Breast epithelium (tissue), 4 donors: ENCODE results near the gene MCM3. TPM values are rescaled to one million over a fixed set of nuclear protein-coding genes. Genes with fewer than 3 reads are reported as not detected.

Experiments
- DNase-seq, 2 donors: peaks; one replicate each; pipeline ENCODE4 v3.0.0-alpha.2; 2019; ENCODE audit warnings: low spot score in 2 of 2
- H3K27ac ChIP-seq, 2 donors: fragments of 200-600 bp; sonication (generic) in 1 of 2; one replicate each; pipeline ENCODE4 v1.5.1; 2016 to 2019; ENCODE audit warnings: mild to moderate bottlenecking in 1 of 2
- H3K27me3 ChIP-seq, 2 donors: fragments of 200-600 bp; sonication (generic) in 1 of 2; one replicate each; pipeline versions ENCODE4 v1.5.1 to v1.6.0; 2017 to 2019; ENCODE audit warnings: control low read depth in 1 of 2, mild to moderate bottlenecking in 1 of 2
- H3K36me3 ChIP-seq: fragments of 200-600 bp; one replicate; pipeline ENCODE4 v1.5.1; 2019
- H3K4me1 ChIP-seq, 2 donors: fragments of 200-600 bp; sonication (generic); one replicate each; pipeline ENCODE4 v1.5.1; 2016 to 2019; ENCODE audit warnings: control low read depth in 1 of 2
- H3K4me3 ChIP-seq, 3 donors: fragments of 200-600 bp; sonication (generic); 1 replicate in 2 of 3; 2 replicates in 1 of 3; pipeline ENCODE4 v1.5.1; 2016 to 2019; ENCODE audit warnings: mild to moderate bottlenecking in 3 of 3, moderate library complexity in 2 of 3
- H3K9me3 ChIP-seq, 2 donors: fragments of 200-600 bp; sonication (generic) in 1 of 2; one replicate each; pipeline ENCODE4 v1.5.1; 2016 to 2019; ENCODE audit warnings: control low read depth in 1 of 2
- CTCF ChIP-seq, 3 donors: fragments of 450-650 bp; IDR thresholded peaks; one replicate each; pipeline ENCODE4 v1.5.1; 2016 to 2017; ENCODE audit warnings: antibody characterized with exemption in 3 of 3, mild to moderate bottlenecking in 3 of 3, moderate library complexity in 3 of 3
- POLR2A ChIP-seq: fragments of 450-650 bp; IDR thresholded peaks from one replicate; pipeline ENCODE4 v1.6.1; 2016; ENCODE audit warnings: antibody characterized with exemption, mild to moderate bottlenecking, moderate library complexity
- POLR2AphosphoS5 ChIP-seq, 3 donors: sonication (generic); formaldehyde crosslinking; IDR thresholded peaks; one replicate each; pipeline ENCODE4 v1.6.1; 2017; ENCODE audit warnings: antibody characterized with exemption in 3 of 3
- intact Hi-C: fragments of 100-400 bp; cut with DNase I; formaldehyde crosslinking; loops from one replicate; pipeline ENCODE4 v1.15.1; 2023; ENCODE audit warnings: low total_unique reads
- total RNA-seq, 3 donors: library from RNA; depleted of rRNA; stranded (reverse); fragments of >200 nt; gene quantifications; one replicate each; pipeline ENCODE4 v1.1.0, GENCODE V29; 2016

MCM3 gene
- total RNA-seq: 10 to 100 TPM; 31.2 to 44.5 (median 43.3) TPM

GRCh38 chr6:52284460-52285176, at the start of gene MCM3:
MCM3 (minus strand) TSS chr6:52284742; CDS start chr6:52284674, 68 bp downstream.
- Histone ChIP-seq H3K27me3 (no peaks in the 10 kb centered on the region), H3K36me3 (no peaks in the 10 kb centered on the region), H3K9me3 (no peaks in the 10 kb centered on the region), H3K4me1 (peaks cover 0 to 9% of the 10 kb centered on the region in 2 donors), H3K27ac (peak within 1 kb of the TSS; percentile 60 to 85), H3K4me3 (peak within 1 kb of the TSS; percentile 77 to 91 (median 91))
- TF ChIP-seq POLR2A: no peak
- TF ChIP-seq POLR2AphosphoS5 (IDR thresholded peaks at IDR 0.05): peak; percentile 46 to 70 (median 70)
- TF ChIP-seq CTCF (IDR thresholded peaks at IDR 0.05): peak in 2 of 3 donors; percentile 8 to 36
- intact Hi-C loops: no loop called here
- peak; percentile 96 to 98 for DNase-seq

GRCh38 chr6:52333840-52334200, 49.3 kb upstream of the MCM3 start:
- Histone ChIP-seq H3K27me3 (no peaks in the 10 kb centered on the region), H3K36me3 (no peaks in the 10 kb centered on the region), H3K9me3 (no peaks in the 10 kb centered on the region), H3K27ac (no peak overlapping the region), H3K4me1 (no peaks in the 10 kb centered on the region), H3K4me3 (no peak overlapping the region)
- intact Hi-C loops: no loop called here
- no peak for DNase-seq
- TF ChIP-seq CTCF (IDR thresholded peaks at IDR 0.05) (no peak), POLR2A (no peak), POLR2AphosphoS5 (IDR thresholded peaks at IDR 0.05) (no peak)

- Histone ChIP-seq H3K4me3 (no peak overlapping the region), H3K36me3 (no peaks in the 10 kb centered on the region), H3K9me3 (no peaks in the 10 kb centered on the region), H3K27ac (no peak overlapping the region), H3K27me3 (no peaks in the 10 kb centered on the region), H3K4me1 (no peaks in the 10 kb centered on the region)
- intact Hi-C loops: no loop called here
- TF ChIP-seq POLR2A (no peak), CTCF (IDR thresholded peaks at IDR 0.05) (no peak), POLR2AphosphoS5 (IDR thresholded peaks at IDR 0.05) (no peak)
- no peak for DNase-seq
These were observed 47.4 kb upstream of the MCM3 start for GRCh38 chr6:52331793-52332457.

GRCh38 chr6:52330470-52330869, 45.9 kb upstream of the MCM3 start:
- Histone ChIP-seq H3K36me3 (no peaks in the 10 kb centered on the region), H3K27ac (no peak overlapping the region), H3K4me1 (no peaks in the 10 kb centered on the region), H3K27me3 (no peaks in the 10 kb centered on the region), H3K9me3 (no peaks in the 10 kb centered on the region), H3K4me3 (no peak overlapping the region)
- TF ChIP-seq CTCF (IDR thresholded peaks at IDR 0.05): no peak
- intact Hi-C loops: no loop called here
- no peak for DNase-seq

GRCh38 chr6:52328729-52329128, 44.2 kb upstream of the MCM3 start:
- intact Hi-C loops: loop anchor here (2.0 kb wide), 1 partner anchor 18 kb away; no protein-coding TSS in a partner anchor
- Histone ChIP-seq H3K27me3 (no peaks in the 10 kb centered on the region), H3K4me3 (no peak overlapping the region), H3K9me3 (no peaks in the 10 kb centered on the region), H3K36me3 (no peaks in the 10 kb centered on the region), H3K4me1 (no peaks in the 10 kb centered on the region), H3K27ac (no peak overlapping the region)
- no peak for TF ChIP-seq POLR2AphosphoS5 (IDR thresholded peaks at IDR 0.05)
- TF ChIP-seq CTCF (IDR thresholded peaks at IDR 0.05): no peak
- TF ChIP-seq POLR2A: no peak
- no peak for DNase-seq
